ENCODE data around the gene TRIM72. TPM values are rescaled to one million over a fixed set of nuclear protein-coding genes. Genes with fewer than 3 reads are reported as not detected.

The TRIM72 gene, protein sequence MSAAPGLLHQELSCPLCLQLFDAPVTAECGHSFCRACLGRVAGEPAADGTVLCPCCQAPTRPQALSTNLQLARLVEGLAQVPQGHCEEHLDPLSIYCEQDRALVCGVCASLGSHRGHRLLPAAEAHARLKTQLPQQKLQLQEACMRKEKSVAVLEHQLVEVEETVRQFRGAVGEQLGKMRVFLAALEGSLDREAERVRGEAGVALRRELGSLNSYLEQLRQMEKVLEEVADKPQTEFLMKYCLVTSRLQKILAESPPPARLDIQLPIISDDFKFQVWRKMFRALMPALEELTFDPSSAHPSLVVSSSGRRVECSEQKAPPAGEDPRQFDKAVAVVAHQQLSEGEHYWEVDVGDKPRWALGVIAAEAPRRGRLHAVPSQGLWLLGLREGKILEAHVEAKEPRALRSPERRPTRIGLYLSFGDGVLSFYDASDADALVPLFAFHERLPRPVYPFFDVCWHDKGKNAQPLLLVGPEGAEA
- total RNA-seq (2012; rRNA removed) (not detected in 2 replicates), polyA plus RNA-seq (2012; rRNA removed) (not detected in 2 replicates), Bru-seq, nascent RNA (percentile 5 among the genes with signal in this experiment), BruChase-seq, experiment 1, labeled RNA remaining after a 6-hour chase (percentile 12 among the genes with signal in this experiment), BruChase-seq, experiment 2, labeled RNA remaining after a 2-hour chase (percentile 13 among the genes with signal in this experiment)
- polyA plus RNA-seq (2012; cell fraction: cytosol; rRNA removed) = under 0.01 TPM in 1 of 2 replicates, not detected in the other
- polyA plus RNA-seq (2012; cell fraction: nucleus; rRNA removed; ENCODE audit: low replicate concordance) = not detected in 2 replicates
- long read RNA-seq = 0 reads

DNA sequence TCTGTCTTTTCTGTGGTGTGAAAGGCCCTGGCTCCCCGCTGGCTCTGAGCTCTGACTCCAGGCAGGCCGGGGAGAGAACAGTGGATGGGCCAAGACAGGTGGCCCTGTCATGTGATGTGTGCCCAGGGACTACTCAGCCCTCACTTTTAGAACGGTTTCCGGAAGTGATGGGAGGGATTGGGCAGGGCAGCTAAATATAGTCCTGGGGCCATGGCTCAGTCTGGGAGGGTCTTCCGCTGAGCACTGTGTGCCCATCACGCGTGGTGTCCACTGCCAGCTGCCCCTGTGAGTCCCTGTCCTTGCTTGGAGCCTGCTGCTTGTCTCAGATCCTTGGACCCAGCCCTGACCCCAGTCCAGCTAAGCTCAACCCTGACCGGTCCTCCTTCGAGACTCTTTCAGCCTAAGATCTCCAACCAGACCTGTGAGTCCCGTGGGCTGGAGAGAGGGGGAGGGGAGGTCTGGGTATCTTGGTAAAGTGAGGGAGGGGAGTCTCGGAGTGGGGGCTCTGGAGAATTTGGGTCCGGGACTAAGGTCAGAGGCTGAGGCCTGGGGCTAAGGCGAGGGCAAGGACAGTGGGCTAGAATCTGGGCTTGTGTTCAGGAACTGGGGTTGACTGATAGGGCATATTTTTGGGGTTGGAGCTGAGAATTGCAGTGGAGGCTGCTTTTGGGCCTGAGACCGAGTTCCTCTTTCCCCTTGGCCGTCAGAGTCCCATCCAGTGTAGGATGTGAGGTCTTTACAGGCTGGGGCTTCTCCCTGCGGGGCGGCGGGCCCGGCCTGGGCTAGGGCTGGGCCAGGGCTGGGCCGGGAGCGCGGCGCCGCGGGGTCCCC is at the start of gene TRIM72:
TSS of gene TRIM72 (plus strand) at position 243 of the 831 bp plus-strand sequence. CDS start 620 bp downstream, outside the sequence.
- DNase-seq = no peak
- intact Hi-C loops (cut with micrococcal nuclease) = loop anchor here (10.0 kb wide), 1 partner anchor 481 kb away; no protein-coding TSS in a partner anchor
- peak within 1 kb of the TSS; percentile 27 for H3K4me3 ChIP-seq (ENCODE audit: insufficient read depth, low read depth, low read length)
- BruUV-seq (replicated peaks) = no TSS peak
- peak within 1 kb of the TSS; percentile 91 for H2AFZ ChIP-seq (replicated peaks; ENCODE audit: low read length, poor library complexity)
- no peaks in the 10 kb centered on the region for H3K36me3 ChIP-seq (ENCODE audit: control insufficient read depth, insufficient read depth, low read length)
- H3K18ac ChIP-seq (ENCODE audit: low read depth, low read length) = no peak within 1 kb of the TSS
- ChIA-PET POLR2A (ENCODE audit: unreplicated experiment) (interaction anchor here (1.2 kb wide), 1 partner anchor 12 kb away, joined by 3 read pairs; the partner anchor contains the start of gene PYCARD), CTCF (no interaction called here)
- H4K5ac ChIP-seq (ENCODE audit: low read depth, low read length) = no peak within 1 kb of the TSS
- in situ Hi-C loops (cut with MboI; ENCODE audit: low sequenced_read_pairs) = no loop called here
- no peak within 1 kb of the TSS for H4K8ac ChIP-seq (ENCODE audit: low read depth in 2 of 2, low read length in 2 of 2)
- H3K27me3 ChIP-seq (ENCODE audit: control insufficient read depth, insufficient read depth, low read length) = peaks cover 56% of the 10 kb centered on the region
- H2BK15ac ChIP-seq (ENCODE audit: low read depth, low read length) = no peak within 1 kb of the TSS
- H2AK5ac ChIP-seq (ENCODE audit: low read depth, low read length) = no peak within 1 kb of the TSS
- no peak within 1 kb of the TSS for H2BK20ac ChIP-seq (ENCODE audit: low read depth, low read length)
- H3K23ac ChIP-seq (ENCODE audit: low read depth, low read length) = no peak within 1 kb of the TSS
- no peaks in the 10 kb centered on the region for H3K79me1 ChIP-seq (ENCODE audit: low read depth in 1 of 2, low read length in 2 of 2)
- H3K9me3 ChIP-seq (ENCODE audit: control insufficient read depth, insufficient read depth, low read length) = no peaks in the 10 kb centered on the region
- no peak within 1 kb of the TSS for H3K27ac ChIP-seq (ENCODE audit: insufficient read depth, low read length)
- H2BK5ac ChIP-seq (ENCODE audit: low read depth, low read length, poor library complexity, severe bottlenecking) = no peak within 1 kb of the TSS
- H2BK120ac ChIP-seq (ENCODE audit: low read depth, low read length) = no peak within 1 kb of the TSS
- no peak for ATAC-seq (ENCODE audit: low read depth)
- dilution Hi-C loops (cut with HindIII; ENCODE audit: low sequenced_read_pairs, unreplicated experiment) = no loop called here
- H4K91ac ChIP-seq (ENCODE audit: insufficient read depth, low read depth, low read length) = no peak within 1 kb of the TSS
- H2AK9ac ChIP-seq (replicated peaks; ENCODE audit: low read depth, low read length, poor library complexity) = peak within 1 kb of the TSS; percentile 74
- peaks cover 4% of the 10 kb centered on the region; the same call in 1 of the 2 replicates for H3K4me1 ChIP-seq (ENCODE audit: control insufficient read depth, insufficient read depth, low read length)
- H3K9me1 ChIP-seq (ENCODE audit: insufficient read depth, low read length) = no peaks in the 10 kb centered on the region
- 58% methylated on average over 10 of the region's 25 CpGs; no CpG with 5 or more reads in 1 of the 2 experiments for WGBS, 2 experiments (ENCODE audit: extremely low coverage in 2 of 2, insufficient read length in 1 of 2)
- H4K20me1 ChIP-seq (ENCODE audit: insufficient read depth, low read length) = no peaks in the 10 kb centered on the region; the same call in 1 of the 2 replicates
- no peak within 1 kb of the TSS for H3K56ac ChIP-seq (ENCODE audit: extremely low read depth, insufficient read depth, low read length)
- no peak within 1 kb of the TSS for H3K4ac ChIP-seq (ENCODE audit: low read depth, low read length)
- peak within 1 kb of the TSS; percentile 47; the same call in 1 of the 2 replicates for H3K4me2 ChIP-seq (ENCODE audit: low read depth, low read length)
- no peak within 1 kb of the TSS for H3K9ac ChIP-seq (ENCODE audit: low read depth, low read length)
- H3K14ac ChIP-seq (replicated peaks; ENCODE audit: low read depth, low read length) = no peak within 1 kb of the TSS
- TF ChIP-seq, protein P1, sequence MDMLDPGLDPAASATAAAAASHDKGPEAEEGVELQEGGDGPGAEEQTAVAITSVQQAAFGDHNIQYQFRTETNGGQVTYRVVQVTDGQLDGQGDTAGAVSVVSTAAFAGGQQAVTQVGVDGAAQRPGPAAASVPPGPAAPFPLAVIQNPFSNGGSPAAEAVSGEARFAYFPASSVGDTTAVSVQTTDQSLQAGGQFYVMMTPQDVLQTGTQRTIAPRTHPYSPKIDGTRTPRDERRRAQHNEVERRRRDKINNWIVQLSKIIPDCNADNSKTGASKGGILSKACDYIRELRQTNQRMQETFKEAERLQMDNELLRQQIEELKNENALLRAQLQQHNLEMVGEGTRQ (IDR thresholded peaks at IDR 0.05; ENCODE audit: low read depth, low read length) = no peak
- no peak for TF ChIP-seq FOS (IDR thresholded peaks at IDR 0.05; ENCODE audit: low read depth, low read length)
- TF ChIP-seq, protein P2, sequence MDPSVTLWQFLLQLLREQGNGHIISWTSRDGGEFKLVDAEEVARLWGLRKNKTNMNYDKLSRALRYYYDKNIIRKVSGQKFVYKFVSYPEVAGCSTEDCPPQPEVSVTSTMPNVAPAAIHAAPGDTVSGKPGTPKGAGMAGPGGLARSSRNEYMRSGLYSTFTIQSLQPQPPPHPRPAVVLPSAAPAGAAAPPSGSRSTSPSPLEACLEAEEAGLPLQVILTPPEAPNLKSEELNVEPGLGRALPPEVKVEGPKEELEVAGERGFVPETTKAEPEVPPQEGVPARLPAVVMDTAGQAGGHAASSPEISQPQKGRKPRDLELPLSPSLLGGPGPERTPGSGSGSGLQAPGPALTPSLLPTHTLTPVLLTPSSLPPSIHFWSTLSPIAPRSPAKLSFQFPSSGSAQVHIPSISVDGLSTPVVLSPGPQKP (IDR thresholded peaks at IDR 0.05; ENCODE audit: borderline replicate concordance, low read depth, low read length) = no peak
- TF ChIP-seq NFE2L2 (IDR thresholded peaks at IDR 0.05; ENCODE audit: low read depth, low read length) = no peak
- TF ChIP-seq MAFK (IDR thresholded peaks at IDR 0.05; ENCODE audit: low read depth, low read length) = no peak
- TF ChIP-seq MXI1 (IDR thresholded peaks at IDR 0.05; ENCODE audit: borderline replicate concordance, low read depth, low read length) = no peak
- TF ChIP-seq SMC3 (IDR thresholded peaks at IDR 0.05; ENCODE audit: low read depth, low read length) = no peak
- TF ChIP-seq RAD21 (IDR thresholded peaks at IDR 0.05; ENCODE audit: low read length) = no peak
- TF ChIP-seq RCOR1 (IDR thresholded peaks at IDR 0.05; ENCODE audit: insufficient replicate concordance, low read length) = no peak
- TF ChIP-seq CHD1 (IDR thresholded peaks at IDR 0.05; ENCODE audit: low read depth, low read length) = no peak
- no peak for TF ChIP-seq MAZ (IDR thresholded peaks at IDR 0.05; ENCODE audit: borderline replicate concordance, low read depth, low read length)
- TF ChIP-seq POLR2A (IDR thresholded peaks at IDR 0.05; ENCODE audit: low read depth, low read length) = no peak
